Measurements from ENCODE around the gene GALK2.

DNA sequence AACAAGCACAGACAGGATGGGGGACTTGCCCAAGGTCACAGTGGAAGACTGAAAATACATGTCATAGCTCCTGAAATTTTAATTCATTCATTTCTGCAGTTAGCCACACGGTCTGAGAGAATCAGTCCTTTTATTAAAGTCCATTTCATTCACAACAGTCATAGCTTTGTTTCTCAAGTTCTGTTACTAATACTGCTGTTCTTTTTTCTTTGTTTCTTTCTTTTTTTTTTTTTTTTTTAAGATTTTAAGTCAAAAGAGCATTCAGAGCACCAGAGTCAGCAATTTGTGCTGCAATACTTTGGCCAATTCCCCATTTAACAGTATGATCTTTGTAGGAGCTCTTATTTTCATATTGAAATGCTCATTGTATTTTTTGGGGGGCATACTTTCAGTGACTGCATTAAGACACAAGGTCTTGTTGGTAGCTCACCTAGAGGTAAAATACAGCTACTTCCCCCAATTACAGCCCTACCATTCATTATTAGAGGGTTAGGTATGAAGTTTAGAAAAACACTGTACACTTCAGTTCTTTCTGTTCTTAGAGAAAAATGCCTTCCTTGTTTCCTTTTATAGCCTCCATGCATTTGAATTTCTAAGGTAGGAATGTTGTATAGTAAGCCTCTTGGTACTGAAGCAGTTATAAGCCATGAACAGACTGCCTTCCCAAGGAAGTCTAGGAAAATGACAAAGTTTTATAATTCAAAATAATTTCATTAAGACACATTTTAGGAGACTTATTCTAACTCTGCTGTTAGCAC is 9.6 kb downstream of the GALK2 start:
- TF ChIP-seq, protein P1, sequence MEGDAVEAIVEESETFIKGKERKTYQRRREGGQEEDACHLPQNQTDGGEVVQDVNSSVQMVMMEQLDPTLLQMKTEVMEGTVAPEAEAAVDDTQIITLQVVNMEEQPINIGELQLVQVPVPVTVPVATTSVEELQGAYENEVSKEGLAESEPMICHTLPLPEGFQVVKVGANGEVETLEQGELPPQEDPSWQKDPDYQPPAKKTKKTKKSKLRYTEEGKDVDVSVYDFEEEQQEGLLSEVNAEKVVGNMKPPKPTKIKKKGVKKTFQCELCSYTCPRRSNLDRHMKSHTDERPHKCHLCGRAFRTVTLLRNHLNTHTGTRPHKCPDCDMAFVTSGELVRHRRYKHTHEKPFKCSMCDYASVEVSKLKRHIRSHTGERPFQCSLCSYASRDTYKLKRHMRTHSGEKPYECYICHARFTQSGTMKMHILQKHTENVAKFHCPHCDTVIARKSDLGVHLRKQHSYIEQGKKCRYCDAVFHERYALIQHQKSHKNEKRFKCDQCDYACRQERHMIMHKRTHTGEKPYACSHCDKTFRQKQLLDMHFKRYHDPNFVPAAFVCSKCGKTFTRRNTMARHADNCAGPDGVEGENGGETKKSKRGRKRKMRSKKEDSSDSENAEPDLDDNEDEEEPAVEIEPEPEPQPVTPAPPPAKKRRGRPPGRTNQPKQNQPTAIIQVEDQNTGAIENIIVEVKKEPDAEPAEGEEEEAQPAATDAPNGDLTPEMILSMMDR (IDR thresholded peaks at IDR 0.05), result no peak
- no peak for TF ChIP-seq TCF7L2 (IDR thresholded peaks at IDR 0.05; ENCODE audit: low read depth, low read length)
- TF ChIP-seq POLR2AphosphoS5 (IDR thresholded peaks at IDR 0.05; ENCODE audit: low read depth, low read length), result no peak
- TF ChIP-seq, protein P2, sequence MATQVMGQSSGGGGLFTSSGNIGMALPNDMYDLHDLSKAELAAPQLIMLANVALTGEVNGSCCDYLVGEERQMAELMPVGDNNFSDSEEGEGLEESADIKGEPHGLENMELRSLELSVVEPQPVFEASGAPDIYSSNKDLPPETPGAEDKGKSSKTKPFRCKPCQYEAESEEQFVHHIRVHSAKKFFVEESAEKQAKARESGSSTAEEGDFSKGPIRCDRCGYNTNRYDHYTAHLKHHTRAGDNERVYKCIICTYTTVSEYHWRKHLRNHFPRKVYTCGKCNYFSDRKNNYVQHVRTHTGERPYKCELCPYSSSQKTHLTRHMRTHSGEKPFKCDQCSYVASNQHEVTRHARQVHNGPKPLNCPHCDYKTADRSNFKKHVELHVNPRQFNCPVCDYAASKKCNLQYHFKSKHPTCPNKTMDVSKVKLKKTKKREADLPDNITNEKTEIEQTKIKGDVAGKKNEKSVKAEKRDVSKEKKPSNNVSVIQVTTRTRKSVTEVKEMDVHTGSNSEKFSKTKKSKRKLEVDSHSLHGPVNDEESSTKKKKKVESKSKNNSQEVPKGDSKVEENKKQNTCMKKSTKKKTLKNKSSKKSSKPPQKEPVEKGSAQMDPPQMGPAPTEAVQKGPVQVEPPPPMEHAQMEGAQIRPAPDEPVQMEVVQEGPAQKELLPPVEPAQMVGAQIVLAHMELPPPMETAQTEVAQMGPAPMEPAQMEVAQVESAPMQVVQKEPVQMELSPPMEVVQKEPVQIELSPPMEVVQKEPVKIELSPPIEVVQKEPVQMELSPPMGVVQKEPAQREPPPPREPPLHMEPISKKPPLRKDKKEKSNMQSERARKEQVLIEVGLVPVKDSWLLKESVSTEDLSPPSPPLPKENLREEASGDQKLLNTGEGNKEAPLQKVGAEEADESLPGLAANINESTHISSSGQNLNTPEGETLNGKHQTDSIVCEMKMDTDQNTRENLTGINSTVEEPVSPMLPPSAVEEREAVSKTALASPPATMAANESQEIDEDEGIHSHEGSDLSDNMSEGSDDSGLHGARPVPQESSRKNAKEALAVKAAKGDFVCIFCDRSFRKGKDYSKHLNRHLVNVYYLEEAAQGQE (IDR thresholded peaks at IDR 0.05; ENCODE audit: insufficient read depth in 1 of 2, low read depth in 2 of 2, low read length in 1 of 2), result no peak
- no peak for TF ChIP-seq SIN3A (IDR thresholded peaks at IDR 0.05; ENCODE audit: borderline replicate concordance, insufficient read depth, low read depth, low read length)

All from Panc1 (cell line).